Astrocyte (in vitro differentiated cells and primary cell): ENCODE measurements around the gene ZCCHC24. TPM values are rescaled to one million over a fixed set of nuclear protein-coding genes. Genes with fewer than 3 reads are reported as not detected.

Source experiments
- DNase-seq: peaks from one replicate; pipeline ENCODE4 v3.0.0-alpha.2; 2010; ENCODE audit warnings: low read depth
- FAIRE-seq: peaks from 2 replicates; lab custom pipeline; 2011; peaks lifted over from hg19 to GRCh38; lab: Jason Lieb, UNC
- H2AFZ ChIP-seq: 2 replicates; pipeline ENCODE4 v1.6.0; 2012; ENCODE audit warnings: low read depth, low read length, inconsistent platforms
- H3K27ac ChIP-seq: 2 replicates; pipeline ENCODE4 v1.5.1; 2011; ENCODE audit warnings: low read depth, low read length, inconsistent platforms
- H3K27me3 ChIP-seq: 2 replicates; pipeline ENCODE4 v1.6.0; 2011; ENCODE audit warnings: low read length, inconsistent platforms; ENCODE audit not compliant: insufficient read depth
- H3K36me3 ChIP-seq: 2 replicates; pipeline ENCODE4 v1.5.1; 2011; ENCODE audit warnings: low read length, inconsistent platforms; ENCODE audit not compliant: insufficient read depth
- H3K4me1 ChIP-seq: 2 replicates; pipeline ENCODE4 v1.5.1; 2011; ENCODE audit warnings: low read length, inconsistent platforms; ENCODE audit not compliant: insufficient read depth
- H3K4me2 ChIP-seq: 2 replicates; pipeline ENCODE4 v1.6.0; 2012; ENCODE audit warnings: low read length, inconsistent platforms
- H3K4me3 ChIP-seq: 2 replicates; pipeline ENCODE4 v1.5.1; 2011; ENCODE audit warnings: low read depth, mild to moderate bottlenecking, low read length, inconsistent platforms; ENCODE audit not compliant: insufficient read depth
- H3K79me2 ChIP-seq: 2 replicates; pipeline ENCODE4 v1.6.0; 2012; ENCODE audit warnings: mild to moderate bottlenecking, low read length, inconsistent platforms; ENCODE audit not compliant: insufficient read depth
- H3K9ac ChIP-seq: 2 replicates; pipeline ENCODE4 v1.6.0; 2012; ENCODE audit warnings: mild to moderate bottlenecking, low read length, inconsistent platforms
- H3K9me3 ChIP-seq: 2 replicates; pipeline ENCODE4 v1.5.1; 2012; ENCODE audit warnings: low read depth, mild to moderate bottlenecking, low read length, inconsistent platforms; ENCODE audit not compliant: insufficient read depth
- H4K20me1 ChIP-seq: 2 replicates; pipeline ENCODE4 v1.6.0; 2012; ENCODE audit warnings: low read length, inconsistent platforms; ENCODE audit not compliant: insufficient read depth
- H3K27ac Mint-ChIP-seq: one replicate; pipeline ENCODE4 v1.8.0; 2021; ENCODE audit warnings: mild to moderate bottlenecking, mixed read lengths; ENCODE audit not compliant: unreplicated experiment
- H3K27me3 Mint-ChIP-seq: one replicate; pipeline ENCODE4 v1.8.0; 2021; ENCODE audit warnings: low read depth, mixed read lengths; ENCODE audit not compliant: unreplicated experiment
- H3K36me3 Mint-ChIP-seq: one replicate; pipeline ENCODE4 v1.8.0; 2021; ENCODE audit warnings: low read depth, mixed read lengths; ENCODE audit not compliant: unreplicated experiment
- H3K4me1 Mint-ChIP-seq: one replicate; pipeline ENCODE4 v1.8.0; 2021; ENCODE audit warnings: low read depth, mixed read lengths; ENCODE audit not compliant: unreplicated experiment
- H3K4me3 Mint-ChIP-seq: one replicate; pipeline ENCODE4 v1.8.0; 2021; ENCODE audit warnings: mild to moderate bottlenecking, moderate library complexity, mixed read lengths; ENCODE audit not compliant: unreplicated experiment
- H3K9me3 Mint-ChIP-seq: one replicate; pipeline ENCODE4 v1.8.0; 2021; ENCODE audit warnings: mild to moderate bottlenecking, mixed read lengths; ENCODE audit not compliant: unreplicated experiment
- EZH2 ChIP-seq: IDR thresholded peaks from 2 replicates; pipeline ENCODE4 v1.6.1; 2012; ENCODE audit warnings: mild to moderate bottlenecking, low read length, inconsistent platforms; ENCODE audit not compliant: insufficient read depth
- total RNA-seq: library from RNA; stranded (reverse); gene quantifications from 2 replicates; pipeline ENCODE4 v1.2.1, GENCODE V29; 2021
- TF ChIP-seq, protein P1 (sequence below): IDR thresholded peaks from 2 replicates; pipeline ENCODE4 v1.5.1; 2011; ENCODE audit warnings: low read depth, mild to moderate bottlenecking, inconsistent platforms, low read length, moderate library complexity; ENCODE audit not compliant: insufficient read depth

ZCCHC24 gene
- total RNA-seq, 1 donor from 2014 or later = 21.4 TPM

DNA sequence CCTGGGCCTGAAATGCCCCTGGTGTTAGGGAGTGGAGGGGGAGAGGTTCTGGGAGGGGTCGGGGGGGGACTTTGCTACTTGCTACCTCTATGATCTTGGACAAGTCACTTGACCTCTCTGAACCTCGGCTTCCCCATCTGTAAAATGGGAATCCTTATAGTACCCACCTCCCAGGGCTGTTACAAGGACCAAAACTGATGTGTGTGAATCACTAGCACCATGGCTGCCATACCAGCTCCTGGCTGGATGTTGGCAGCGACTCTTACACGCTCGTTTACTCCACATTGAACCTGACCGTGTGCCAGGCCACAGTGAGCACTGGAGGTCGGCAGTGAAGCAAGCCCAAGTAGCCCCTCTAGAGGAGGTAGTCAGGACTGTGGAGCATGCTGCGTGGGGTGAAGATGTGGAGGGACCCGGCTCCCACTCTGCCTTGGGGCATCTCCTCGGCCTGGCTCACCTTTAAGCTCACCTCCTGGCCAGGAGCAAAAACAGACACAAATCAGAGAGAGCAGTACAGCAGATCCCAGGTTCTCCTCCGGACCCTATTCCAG, 69.3 kb downstream of the ZCCHC24 start:
- H3K4me2 ChIP-seq = no peak overlapping the region
- H3K27me3 ChIP-seq = no peaks in the 10 kb centered on the region
- no peak overlapping the region for H3K4me3 Mint-ChIP-seq
- H3K4me3 ChIP-seq = no peak overlapping the region
- TF ChIP-seq EZH2 = no peak
- TF ChIP-seq, protein P1, sequence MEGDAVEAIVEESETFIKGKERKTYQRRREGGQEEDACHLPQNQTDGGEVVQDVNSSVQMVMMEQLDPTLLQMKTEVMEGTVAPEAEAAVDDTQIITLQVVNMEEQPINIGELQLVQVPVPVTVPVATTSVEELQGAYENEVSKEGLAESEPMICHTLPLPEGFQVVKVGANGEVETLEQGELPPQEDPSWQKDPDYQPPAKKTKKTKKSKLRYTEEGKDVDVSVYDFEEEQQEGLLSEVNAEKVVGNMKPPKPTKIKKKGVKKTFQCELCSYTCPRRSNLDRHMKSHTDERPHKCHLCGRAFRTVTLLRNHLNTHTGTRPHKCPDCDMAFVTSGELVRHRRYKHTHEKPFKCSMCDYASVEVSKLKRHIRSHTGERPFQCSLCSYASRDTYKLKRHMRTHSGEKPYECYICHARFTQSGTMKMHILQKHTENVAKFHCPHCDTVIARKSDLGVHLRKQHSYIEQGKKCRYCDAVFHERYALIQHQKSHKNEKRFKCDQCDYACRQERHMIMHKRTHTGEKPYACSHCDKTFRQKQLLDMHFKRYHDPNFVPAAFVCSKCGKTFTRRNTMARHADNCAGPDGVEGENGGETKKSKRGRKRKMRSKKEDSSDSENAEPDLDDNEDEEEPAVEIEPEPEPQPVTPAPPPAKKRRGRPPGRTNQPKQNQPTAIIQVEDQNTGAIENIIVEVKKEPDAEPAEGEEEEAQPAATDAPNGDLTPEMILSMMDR = no peak
- H3K27ac Mint-ChIP-seq = no peak overlapping the region
- H3K9me3 Mint-ChIP-seq = no peaks in the 10 kb centered on the region
- H3K4me1 Mint-ChIP-seq = peaks cover 11% of the 10 kb centered on the region
- H3K4me1 ChIP-seq = peaks cover 12% of the 10 kb centered on the region
- no peak overlapping the region for H3K27ac ChIP-seq
- no peaks in the 10 kb centered on the region for H3K36me3 ChIP-seq
- peaks cover 3% of the 10 kb centered on the region for H3K27me3 Mint-ChIP-seq
- no peaks in the 10 kb centered on the region for H3K36me3 Mint-ChIP-seq
- H3K9me3 ChIP-seq = no peaks in the 10 kb centered on the region
- H2AFZ ChIP-seq = no peak overlapping the region
- no peak for DNase-seq
- no peaks in the 10 kb centered on the region for H3K79me2 ChIP-seq
- no peaks in the 10 kb centered on the region for H4K20me1 ChIP-seq
- no peak overlapping the region for H3K9ac ChIP-seq
- FAIRE-seq = no peak

DNA sequence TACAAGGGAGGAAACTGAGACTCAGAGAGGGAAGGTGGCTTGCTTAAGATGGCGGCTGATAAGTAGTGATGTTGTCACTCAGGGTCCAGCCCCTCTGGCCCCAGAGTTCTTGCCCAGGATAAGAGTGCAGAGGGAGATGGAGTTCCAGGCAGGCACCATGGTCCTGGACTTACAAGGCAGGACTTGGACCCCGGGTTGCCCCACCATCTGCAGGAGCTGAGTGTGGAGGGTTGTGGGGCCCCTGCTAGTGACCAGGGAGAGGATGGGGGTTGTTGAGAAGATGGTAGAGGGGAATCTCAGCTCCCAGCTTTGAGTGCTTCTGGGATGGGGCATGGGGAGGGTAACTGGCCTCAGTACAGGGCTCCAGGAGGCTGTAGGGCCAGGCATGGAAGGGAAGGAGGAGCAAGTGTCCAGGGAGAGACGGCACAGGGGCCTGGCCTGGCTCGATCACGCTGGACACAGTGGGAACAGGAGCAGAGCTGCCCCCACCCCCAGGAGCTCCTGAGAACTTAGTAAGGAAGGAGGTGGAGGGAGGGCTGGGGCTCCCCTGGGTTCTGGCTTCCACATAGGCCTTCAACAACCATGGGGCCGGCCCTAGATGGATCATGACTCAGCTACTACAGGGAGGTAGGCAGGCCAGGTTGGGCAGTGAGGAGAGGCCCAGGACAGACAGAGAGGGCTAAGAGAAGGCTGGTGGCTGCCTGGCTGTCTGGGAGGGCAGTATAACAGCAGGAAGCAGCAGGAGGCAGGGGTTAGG, 69.9 kb downstream of the ZCCHC24 start:
- H4K20me1 ChIP-seq = no peaks in the 10 kb centered on the region
- no peak overlapping the region for H3K27ac ChIP-seq
- H3K4me2 ChIP-seq = no peak overlapping the region
- H3K36me3 Mint-ChIP-seq = no peaks in the 10 kb centered on the region
- H3K4me3 ChIP-seq = no peak overlapping the region
- H2AFZ ChIP-seq = peak overlapping the region; percentile 61
- H3K27ac Mint-ChIP-seq = peak overlapping the region; percentile 67
- H3K4me1 Mint-ChIP-seq = peaks cover 11% of the 10 kb centered on the region
- no peak for FAIRE-seq
- H3K36me3 ChIP-seq = no peaks in the 10 kb centered on the region
- TF ChIP-seq EZH2 = no peak
- TF ChIP-seq, protein P1 = no peak
- H3K9ac ChIP-seq = no peak overlapping the region
- peak; percentile 55 for DNase-seq
- H3K9me3 ChIP-seq = no peaks in the 10 kb centered on the region
- no peaks in the 10 kb centered on the region for H3K79me2 ChIP-seq
- no peak overlapping the region for H3K4me3 Mint-ChIP-seq
- no peaks in the 10 kb centered on the region for H3K9me3 Mint-ChIP-seq
- H3K4me1 ChIP-seq = peaks cover 8% of the 10 kb centered on the region
- no peaks in the 10 kb centered on the region for H3K27me3 ChIP-seq
- peaks cover 3% of the 10 kb centered on the region for H3K27me3 Mint-ChIP-seq
